Lung (tissue), 12 donors: Measurements from ENCODE around the gene FAM20B. TPM values are rescaled to one million over a fixed set of nuclear protein-coding genes. Genes with fewer than 3 reads are reported as not detected.

Experiments used
- ATAC-seq: fragments of 200-7000 bp; cut with Tn5 transposase; one replicate; pipeline ENCODE4 v1.9.1; 2020; ENCODE audit warnings: moderate number of reproducible peaks; ENCODE audit not compliant: insufficient read depth, low FRiP score
- DNase-seq, 3 donors: peaks; one replicate each; pipeline ENCODE4 v3.0.0-alpha.2; 2013 to 2017
- H3K27ac ChIP-seq, 2 donors: one replicate each; pipeline ENCODE4 v1.5.1; 2013; ENCODE audit warnings: mild to moderate bottlenecking in 2 of 2, moderate library complexity in 2 of 2, control low read depth in 1 of 2, inconsistent platforms in 1 of 2, low read depth in 1 of 2, low read length in 1 of 2
- H3K27me3 ChIP-seq, 3 donors: one replicate each; pipeline ENCODE4 v1.5.1; 2013; ENCODE audit warnings: low read length in 2 of 3; ENCODE audit not compliant: control insufficient read depth in 3 of 3, insufficient read depth in 3 of 3
- H3K36me3 ChIP-seq, 4 donors: one replicate each; pipeline ENCODE4 v1.5.1; 2013; ENCODE audit warnings: low read length in 4 of 4, mild to moderate bottlenecking in 1 of 4, moderate library complexity in 1 of 4; ENCODE audit not compliant: control insufficient read depth in 4 of 4, insufficient read depth in 4 of 4
- H3K4me1 ChIP-seq, 5 donors: one replicate each; pipeline ENCODE4 v1.5.1; 2013; ENCODE audit warnings: low read length in 5 of 5, mild to moderate bottlenecking in 2 of 5, moderate library complexity in 1 of 5; ENCODE audit not compliant: control insufficient read depth in 5 of 5, insufficient read depth in 5 of 5
- H3K4me3 ChIP-seq: one replicate; pipeline ENCODE4 v1.5.1; 2013; ENCODE audit warnings: mild to moderate bottlenecking, control low read depth, moderate library complexity
- H3K9ac ChIP-seq, 2 donors: one replicate each; pipeline ENCODE4 v1.5.1; 2013; ENCODE audit warnings: low read length in 2 of 2, control low read depth in 1 of 2; ENCODE audit not compliant: insufficient read depth in 1 of 2
- H3K9me3 ChIP-seq, 4 donors: one replicate each; pipeline ENCODE4 v1.5.1; 2013; ENCODE audit warnings: low read length in 3 of 4, mild to moderate bottlenecking in 1 of 4, moderate library complexity in 1 of 4; ENCODE audit not compliant: control insufficient read depth in 4 of 4, insufficient read depth in 3 of 4
- WGBS, 2 donors: extraction: QIAGEN DNeasy Blood & Tissue Kit; methylation state at CpG; one replicate each; pipeline ENCODE4 v1.1.7; 2013; 5-methylcytosine and 5-hydroxymethylcytosine counted together
- polyA plus RNA-seq, 2 donors: library from polyadenylated mRNA; stranded (reverse); fragments of 200-250 nt; gene quantifications; one replicate each; pipeline ENCODE4 v1.2.1, GENCODE V29; 2013
- total RNA-seq, 2 donors: library from RNA; depleted of rRNA in 1 of 2; stranded (reverse); fragments of >200 nt in 1 of 2; gene quantifications; one replicate each; pipeline ENCODE4 v1.2.1, GENCODE V29; 2014 to 2021
- TF ChIP-seq, protein P1 (sequence below): IDR thresholded peaks from 2 replicates; pipeline ENCODE4 v1.5.1; 2012; ENCODE audit warnings: mild to moderate bottlenecking; ENCODE audit errors: control extremely low read depth, extremely low read depth
- donor health status: control.
- donor health status: control.
- donor health status: Bipolar disorder and iron deficiency.
- donor health status: healthy.
- donor health status: DM: yes; HTN: yes; CAD: no.

FAM20B gene
- total and polyA plus RNA-seq, 4 donors = 7.9 to 35.8 (median 19.0) TPM

DNA sequence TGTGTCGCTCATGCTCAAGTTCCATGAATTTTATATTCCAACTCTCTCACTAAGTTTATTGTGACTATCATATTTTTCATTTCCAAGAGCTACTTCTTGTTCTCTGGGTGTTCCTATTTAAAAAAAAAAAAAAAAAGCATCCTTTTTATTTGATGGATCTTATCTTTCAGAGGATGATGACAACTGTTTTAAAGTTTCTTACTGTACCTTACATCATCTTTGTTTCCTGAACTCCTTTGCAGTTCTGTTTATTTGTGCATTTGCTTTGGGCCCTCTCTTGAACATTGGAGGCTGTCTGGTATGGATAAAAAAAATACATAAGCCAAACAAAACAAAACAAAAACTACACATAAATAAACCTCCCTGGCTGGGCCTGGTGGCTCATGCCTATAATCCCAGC, 32.1 kb upstream of the FAM20B start:
- no peak for ATAC-seq

DNA sequence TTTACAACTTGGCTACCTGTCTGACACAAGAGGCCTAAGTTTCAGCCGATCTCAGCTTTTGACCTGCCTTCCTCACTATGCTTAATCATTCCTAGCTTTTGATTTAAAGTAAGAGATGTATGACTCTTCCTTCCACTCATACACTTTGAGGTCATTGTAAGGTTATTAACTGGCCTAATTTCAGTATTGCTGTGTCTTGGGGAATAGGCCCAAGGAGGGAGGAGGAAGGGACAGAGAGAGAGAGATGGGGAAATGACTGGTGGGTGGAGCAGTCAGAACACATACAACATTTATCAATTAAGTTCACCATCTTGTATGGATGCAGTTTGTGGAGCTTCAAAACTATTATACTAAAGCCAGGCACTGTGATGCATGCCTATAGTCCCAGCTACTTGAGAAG, 28.3 kb upstream of the FAM20B start:
- no peaks in the 10 kb centered on the region for H3K36me3 ChIP-seq
- H3K4me3 ChIP-seq = no peak overlapping the region
- 85 to 86% methylated on average over 1 of the region's 1 CpG for WGBS, 2 donors
- H3K27ac ChIP-seq = no peak overlapping the region
- H3K27me3 ChIP-seq = no peaks in the 10 kb centered on the region
- H3K4me1 ChIP-seq = peaks cover 0 to 1% (median 0%) of the 10 kb centered on the region in 5 donors
- ATAC-seq = no peak
- no peak overlapping the region for H3K9ac ChIP-seq
- H3K9me3 ChIP-seq = no peaks in the 10 kb centered on the region
- TF ChIP-seq, protein P1, sequence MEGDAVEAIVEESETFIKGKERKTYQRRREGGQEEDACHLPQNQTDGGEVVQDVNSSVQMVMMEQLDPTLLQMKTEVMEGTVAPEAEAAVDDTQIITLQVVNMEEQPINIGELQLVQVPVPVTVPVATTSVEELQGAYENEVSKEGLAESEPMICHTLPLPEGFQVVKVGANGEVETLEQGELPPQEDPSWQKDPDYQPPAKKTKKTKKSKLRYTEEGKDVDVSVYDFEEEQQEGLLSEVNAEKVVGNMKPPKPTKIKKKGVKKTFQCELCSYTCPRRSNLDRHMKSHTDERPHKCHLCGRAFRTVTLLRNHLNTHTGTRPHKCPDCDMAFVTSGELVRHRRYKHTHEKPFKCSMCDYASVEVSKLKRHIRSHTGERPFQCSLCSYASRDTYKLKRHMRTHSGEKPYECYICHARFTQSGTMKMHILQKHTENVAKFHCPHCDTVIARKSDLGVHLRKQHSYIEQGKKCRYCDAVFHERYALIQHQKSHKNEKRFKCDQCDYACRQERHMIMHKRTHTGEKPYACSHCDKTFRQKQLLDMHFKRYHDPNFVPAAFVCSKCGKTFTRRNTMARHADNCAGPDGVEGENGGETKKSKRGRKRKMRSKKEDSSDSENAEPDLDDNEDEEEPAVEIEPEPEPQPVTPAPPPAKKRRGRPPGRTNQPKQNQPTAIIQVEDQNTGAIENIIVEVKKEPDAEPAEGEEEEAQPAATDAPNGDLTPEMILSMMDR = no peak
- DNase-seq = no peak

More for the DNA sequence above, 32.1 kb upstream of the FAM20B start:
- TF ChIP-seq, protein P1 = no peak
- Histone ChIP-seq H3K4me3 (no peak overlapping the region), H3K36me3 (no peaks in the 10 kb centered on the region), H3K9ac (no peak overlapping the region), H3K9me3 (no peaks in the 10 kb centered on the region), H3K4me1 (no peaks in the 10 kb centered on the region), H3K27me3 (no peaks in the 10 kb centered on the region), H3K27ac (no peak overlapping the region)
- 97 to 100% methylated on average over 1 of the region's 1 CpG for WGBS, 2 donors
- no peak for DNase-seq

DNA sequence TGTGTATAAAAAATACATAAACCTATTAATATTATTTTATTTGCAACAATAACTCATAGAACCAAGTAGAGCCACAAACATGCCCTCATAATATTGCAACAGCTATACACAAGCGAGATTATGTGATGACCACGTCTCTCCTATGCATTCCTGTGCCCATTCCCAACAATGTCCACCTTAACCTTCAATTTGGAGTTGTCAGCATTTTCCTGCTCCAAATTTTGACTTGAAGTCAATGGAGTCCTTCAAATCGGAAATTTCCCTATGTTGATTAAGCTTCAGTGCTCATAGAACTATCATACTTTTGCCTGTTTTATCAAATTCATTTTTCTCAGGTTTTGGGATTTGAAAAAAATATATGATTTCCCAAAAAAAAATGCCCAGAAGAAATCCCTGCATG, 27.4 kb upstream of the FAM20B start:
- Histone ChIP-seq H3K27ac (no peak overlapping the region), H3K4me3 (no peak overlapping the region), H3K9ac (no peak overlapping the region), H3K36me3 (no peaks in the 10 kb centered on the region), H3K4me1 (peaks cover 0 to 6% (median 0%) of the 10 kb centered on the region in 5 donors), H3K27me3 (no peaks in the 10 kb centered on the region), H3K9me3 (no peaks in the 10 kb centered on the region)
- TF ChIP-seq, protein P1 = no peak
- WGBS, 2 donors = 95% methylated on average over 3 of the region's 3 CpGs
- ATAC-seq (no peak), DNase-seq (no peak)

DNA sequence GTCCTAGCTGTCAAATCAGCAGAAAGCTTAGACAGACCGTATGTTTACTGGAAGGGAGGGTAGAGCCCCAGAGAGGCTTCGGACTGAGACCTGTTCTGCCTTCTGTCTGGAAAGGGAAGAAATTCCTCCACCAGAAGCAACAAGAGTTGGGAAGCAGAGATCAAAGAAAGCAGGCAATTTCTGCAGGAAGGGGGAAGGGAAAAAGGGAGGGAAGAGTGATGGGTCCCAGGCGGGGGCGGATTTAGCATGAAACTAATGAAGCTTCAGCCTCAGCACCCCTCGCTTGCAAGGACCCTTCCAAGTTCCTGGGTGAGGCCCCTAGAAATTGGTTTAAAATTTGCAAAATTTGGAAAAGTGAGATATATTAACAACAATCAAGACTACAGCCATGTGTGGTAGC, 26.6 kb upstream of the FAM20B start:
- no peaks in the 10 kb centered on the region for H3K36me3 ChIP-seq
- peaks cover 0 to 6% (median 0%) of the 10 kb centered on the region in 5 donors for H3K4me1 ChIP-seq
- no peak for DNase-seq
- H3K9me3 ChIP-seq = no peaks in the 10 kb centered on the region
- no peak overlapping the region for H3K27ac ChIP-seq
- no peaks in the 10 kb centered on the region for H3K27me3 ChIP-seq
- 92 to 94% methylated on average over 5 of the region's 5 CpGs for WGBS, 2 donors
- H3K4me3 ChIP-seq = no peak overlapping the region
- no peak overlapping the region for H3K9ac ChIP-seq
- no peak for ATAC-seq
- TF ChIP-seq, protein P1 = no peak
